GDM1 (cell line): Measurements from ENCODE around the gene WDR93.

ENCODE experiments used
- DNase-seq: peaks from one replicate; lab custom pipeline; 2025; lab: John Stamatoyannopoulos, UW

The WDR93 gene

DNA sequence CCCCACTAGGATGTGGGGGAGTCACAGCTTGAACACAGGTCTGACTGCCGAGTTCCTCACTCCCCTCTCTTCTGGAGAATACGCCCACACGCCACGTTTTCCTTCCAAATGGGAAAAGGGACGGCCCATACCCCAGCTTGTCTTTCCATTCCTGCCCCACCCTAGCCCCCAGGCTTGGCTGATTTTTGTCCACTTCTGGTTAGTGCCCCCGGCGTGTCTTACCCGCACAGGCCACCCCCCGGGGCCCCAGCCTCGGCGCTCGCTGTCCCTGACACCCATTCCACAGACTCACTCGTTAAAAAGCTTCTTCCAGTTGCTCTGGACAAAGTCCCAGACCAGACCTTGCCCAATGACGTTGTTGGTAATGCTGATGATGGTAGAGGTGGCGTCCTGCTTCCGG lies 100.0 kb downstream of the WDR93 start:
- no peak for DNase-seq

DNA sequence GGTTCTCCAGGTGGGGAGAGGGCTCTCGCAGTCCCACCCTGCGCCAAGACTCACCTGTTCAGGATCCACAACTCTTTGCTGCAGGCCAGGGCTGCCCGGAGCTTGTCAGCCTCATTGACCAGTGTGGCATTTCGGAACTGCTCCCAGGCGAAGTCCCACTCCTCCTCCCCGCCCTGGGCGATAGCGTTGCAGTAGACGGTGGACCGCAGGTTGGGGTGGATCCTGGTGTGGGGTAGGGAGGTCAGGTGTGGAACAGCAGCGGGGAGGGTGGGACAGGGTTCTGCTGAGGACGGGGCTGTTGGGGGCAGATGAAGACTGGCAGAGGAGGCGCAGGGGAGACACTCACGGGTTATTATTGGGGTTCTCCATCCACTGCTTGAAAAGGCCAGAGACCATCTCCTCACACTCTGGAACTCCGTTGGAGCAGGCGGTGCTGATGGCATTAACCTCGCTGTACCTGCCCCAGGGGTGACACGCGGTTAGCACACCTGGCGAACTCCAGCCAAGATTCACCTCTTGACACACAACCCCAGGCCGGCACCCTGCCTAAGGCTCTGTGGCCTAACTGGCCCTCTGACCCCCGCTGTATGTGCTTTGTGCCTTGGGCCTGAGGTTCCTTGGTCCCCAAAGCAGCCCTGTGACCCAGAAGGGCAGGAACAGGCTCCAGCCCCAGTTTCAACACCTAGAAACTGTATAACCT lies 101.6 kb downstream of the WDR93 start:
- no peak for DNase-seq
